Neural cell (in vitro differentiated cells): ENCODE measurements around the gene DCDC1. TPM values are rescaled to one million over a fixed set of nuclear protein-coding genes. Genes with fewer than 3 reads are reported as not detected.
A peak's percentile ranks its signal among the peaks of the same experiment; 100 is the strongest.

Experiments
- H2AFZ ChIP-seq: fragments of 200-600, 300-800 bp; sonication (generic), shearing (Covaris generic); 2 replicates; pipeline ENCODE4 v1.6.0; 2014; ENCODE audit warnings: low read depth, mild to moderate bottlenecking, antibody characterized with exemption, low read length, moderate library complexity
- H3F3A ChIP-seq: fragments of 200-600 bp; shearing (Covaris generic); 2 replicates; pipeline ENCODE4 v1.6.1; 2016; ENCODE audit warnings: mild to moderate bottlenecking, moderate library complexity, mixed read lengths, antibody characterized with exemption, low read length; ENCODE audit not compliant: insufficient read depth, poor library complexity, severe bottlenecking
- H3K27ac ChIP-seq: fragments of 200-600, 300-800 bp; sonication (generic), shearing (Covaris generic); 2 replicates; pipeline ENCODE4 v1.5.1; 2014; ENCODE audit warnings: mild to moderate bottlenecking, low read length, moderate library complexity
- H3K27me3 ChIP-seq: fragments of 300-800, 200-600 bp; sonication (generic), shearing (Covaris generic); 2 replicates; pipeline ENCODE4 v1.6.0; 2014; ENCODE audit warnings: mild to moderate bottlenecking, low read depth, low read length, moderate library complexity; ENCODE audit not compliant: insufficient read depth
- H3K36me3 ChIP-seq: fragments of 300-800, 200-600 bp; sonication (generic), shearing (Covaris generic); 2 replicates; pipeline ENCODE4 v1.5.1; 2014; ENCODE audit warnings: mild to moderate bottlenecking, antibody characterized with exemption, low read length, moderate library complexity; ENCODE audit not compliant: insufficient read depth
- H3K4me2 ChIP-seq: fragments of 300-800, 200-600 bp; sonication (generic), shearing (Covaris generic); 2 replicates; pipeline ENCODE4 v1.6.0; 2014; ENCODE audit warnings: mild to moderate bottlenecking, low read length
- H3K4me3 ChIP-seq: fragments of 300-800, 200-600 bp; sonication (generic), shearing (Covaris generic); 2 replicates; pipeline ENCODE4 v1.5.1; 2014; ENCODE audit warnings: mild to moderate bottlenecking, low read length, moderate library complexity
- H3K79me2 ChIP-seq: fragments of 200-600 bp; shearing (Covaris generic); replicated peaks from 2 replicates; pipeline ENCODE4 v1.6.0; 2014; ENCODE audit warnings: mild to moderate bottlenecking, low read length, moderate library complexity; ENCODE audit not compliant: insufficient read depth
- H3K9ac ChIP-seq: fragments of 300-800, 200-600 bp; sonication (generic), shearing (Covaris generic); 2 replicates; pipeline ENCODE4 v1.6.1; 2016; ENCODE audit warnings: mild to moderate bottlenecking, low read length, mixed read lengths
- H3K9me2 ChIP-seq: fragments of 200-600 bp; shearing (Covaris generic); 2 replicates; pipeline ENCODE4 v1.6.1; 2016; ENCODE audit warnings: mild to moderate bottlenecking, low read length, mixed read lengths; ENCODE audit not compliant: insufficient read depth
- H3K9me3 ChIP-seq: fragments of 200-600, 300-800 bp; sonication (generic), shearing (Covaris generic); 2 replicates; pipeline ENCODE4 v1.6.1; 2016; ENCODE audit warnings: mild to moderate bottlenecking, mixed run types, low read length, moderate library complexity, mixed read lengths
- H4K20me1 ChIP-seq: fragments of 200-600 bp; shearing (Covaris generic); 2 replicates; pipeline ENCODE4 v1.6.1; 2016; ENCODE audit warnings: mild to moderate bottlenecking, mixed run types; ENCODE audit not compliant: insufficient read depth
- CTCF ChIP-seq: fragments of 450-650 bp; IDR thresholded peaks from 2 replicates; pipeline ENCODE4 v1.5.1; 2014; ENCODE audit warnings: antibody characterized with exemption, mild to moderate bottlenecking, moderate library complexity; ENCODE audit not compliant: poor library complexity, severe bottlenecking
- EP300 ChIP-seq: fragments of 450-650 bp; conservative IDR thresholded peaks from 2 replicates; pipeline ENCODE4 v1.6.1; 2014; ENCODE audit warnings: antibody characterized with exemption, mild to moderate bottlenecking, moderate library complexity; ENCODE audit not compliant: poor library complexity, severe bottlenecking
- MXI1 ChIP-seq: fragments of 450-650 bp; conservative IDR thresholded peaks from 2 replicates; pipeline ENCODE4 v1.6.1; 2014; ENCODE audit warnings: antibody characterized with exemption, mild to moderate bottlenecking; ENCODE audit not compliant: poor library complexity, severe bottlenecking
- POLR2AphosphoS5 ChIP-seq: IDR thresholded peaks from 2 replicates; pipeline ENCODE4 v1.6.1; 2012
- RAD21 ChIP-seq: fragments of 450-650 bp; conservative IDR thresholded peaks from 2 replicates; pipeline ENCODE4 v1.6.1; 2014; ENCODE audit warnings: antibody characterized with exemption, mild to moderate bottlenecking, moderate library complexity
- REST ChIP-seq: IDR thresholded peaks from 2 replicates; pipeline ENCODE4 v1.6.1; 2012; ENCODE audit warnings: borderline replicate concordance
- SMC3 ChIP-seq: fragments of 450-650 bp; conservative IDR thresholded peaks from 2 replicates; pipeline ENCODE4 v1.6.1; 2014; ENCODE audit warnings: antibody characterized with exemption, mild to moderate bottlenecking, moderate library complexity; ENCODE audit not compliant: poor library complexity
- TAF1 ChIP-seq: IDR thresholded peaks from 2 replicates; pipeline ENCODE4 v1.6.1; 2012; ENCODE audit warnings: low read depth
- polyA plus RNA-seq: library from polyadenylated mRNA; depleted of rRNA; stranded (reverse); fragments of >200 nt; gene quantifications from 2 replicates; pipeline ENCODE4 v1.2.3, GENCODE V29; 2014

DCDC1 gene
- polyA plus RNA-seq, 1 donor from 2014 or later: 5.0 TPM

- H3K4me3 ChIP-seq: no peak overlapping the region
- no peak overlapping the region for H2AFZ ChIP-seq
- no peak overlapping the region for H3K4me2 ChIP-seq
- TF ChIP-seq CTCF (peak; percentile 79), TAF1 (no peak), EP300 (peak; percentile 91), RAD21 (peak; percentile 83), MXI1 (no peak), POLR2AphosphoS5 (peak; percentile 40), SMC3 (peak; percentile 80), REST (peak; percentile 66)
- no peak overlapping the region for H3K9ac ChIP-seq
- H3K79me2 ChIP-seq: no peaks in the 10 kb centered on the region
- H3K9me3 ChIP-seq: no peaks in the 10 kb centered on the region
- H4K20me1 ChIP-seq: no peaks in the 10 kb centered on the region
- no peaks in the 10 kb centered on the region for H3K9me2 ChIP-seq
- no peaks in the 10 kb centered on the region for H3F3A ChIP-seq
- H3K36me3 ChIP-seq: no peaks in the 10 kb centered on the region
- H3K27ac ChIP-seq: peak overlapping the region; percentile 24
- H3K27me3 ChIP-seq: peaks cover 21% of the 10 kb centered on the region
These were observed 133.4 kb downstream of the DCDC1 start for GRCh38 chr11:31236143-31236542.

GRCh38 chr11:31233425-31233824 is 136.1 kb downstream of the DCDC1 start:
- no peaks in the 10 kb centered on the region for H3K9me2 ChIP-seq
- no peaks in the 10 kb centered on the region for H3K9me3 ChIP-seq
- no peak overlapping the region for H3K9ac ChIP-seq
- peaks cover 11% of the 10 kb centered on the region for H3K27me3 ChIP-seq
- H3K4me3 ChIP-seq: no peak overlapping the region
- no peak overlapping the region for H3K4me2 ChIP-seq
- no peaks in the 10 kb centered on the region for H3K36me3 ChIP-seq
- H2AFZ ChIP-seq: no peak overlapping the region
- H3K27ac ChIP-seq: no peak overlapping the region
- no peaks in the 10 kb centered on the region for H4K20me1 ChIP-seq
- H3K79me2 ChIP-seq: no peaks in the 10 kb centered on the region
- H3F3A ChIP-seq: no peaks in the 10 kb centered on the region
- peak; percentile 66 for TF ChIP-seq SMC3
- peak; percentile 57 for TF ChIP-seq RAD21
- peak; percentile 58 for TF ChIP-seq CTCF
- no peak for TF ChIP-seq REST
